Stimulated activated naive CD4-positive, alpha-beta T cell treated with Interleukin-2 at 50 U/mL for 16 hours (primary cell): ENCODE results near the gene MUC5AC.
A peak's percentile ranks its signal among the peaks of the same experiment; 100 is the strongest.

Experiments used
- DNase-seq: peaks from one replicate; lab custom pipeline; 2025; lab: John Stamatoyannopoulos, UW

Gene MUC5AC

GRCh38 chr11:1197431-1197885 is 39.7 kb downstream of the MUC5AC start:
- no peak for DNase-seq

GRCh38 chr11:1197886-1198560 is 40.3 kb downstream of the MUC5AC start:
- DNase-seq, result no peak

GRCh38 chr11:1198561-1199240 is 40.9 kb downstream of the MUC5AC start:
- DNase-seq, result no peak

GRCh38 chr11:1199241-1199750 is 41.5 kb downstream of the MUC5AC start:
- no peak for DNase-seq

- no peak for DNase-seq
Measured at GRCh38 chr11:1199751-1200610, 42.2 kb downstream of the MUC5AC start.

- no peak for DNase-seq
Measured at GRCh38 chr11:1200611-1201191, 42.9 kb downstream of the MUC5AC start.

- no peak for DNase-seq
Measured at GRCh38 chr11:1201395-1202153, 43.8 kb downstream of the MUC5AC start.

GRCh38 chr11:1202154-1202775 is 44.5 kb downstream of the MUC5AC start:
- no peak for DNase-seq

- DNase-seq, result peak; percentile 17
Measured at GRCh38 chr11:1202776-1203504, 45.2 kb downstream of the MUC5AC start.

- no peak for DNase-seq
Measured at GRCh38 chr11:1203505-1204271, 45.9 kb downstream of the MUC5AC start.

- no peak for DNase-seq
Measured at GRCh38 chr11:1204381-1205101, 46.8 kb downstream of the MUC5AC start.

GRCh38 chr11:1205121-1205986 is 47.6 kb downstream of the MUC5AC start:
- no peak for DNase-seq

- DNase-seq, result no peak
Measured at GRCh38 chr11:1205987-1206331, 48.2 kb downstream of the MUC5AC start.

- no peak for DNase-seq
Measured at GRCh38 chr11:1206391-1207271, 48.9 kb downstream of the MUC5AC start.

GRCh38 chr11:1207401-1208143 is 49.8 kb downstream of the MUC5AC start:
- DNase-seq, result no peak

- DNase-seq, result no peak
Measured at GRCh38 chr11:1208144-1208393, 50.3 kb downstream of the MUC5AC start.
